ENCODE data around the gene OPCML.

DNA sequence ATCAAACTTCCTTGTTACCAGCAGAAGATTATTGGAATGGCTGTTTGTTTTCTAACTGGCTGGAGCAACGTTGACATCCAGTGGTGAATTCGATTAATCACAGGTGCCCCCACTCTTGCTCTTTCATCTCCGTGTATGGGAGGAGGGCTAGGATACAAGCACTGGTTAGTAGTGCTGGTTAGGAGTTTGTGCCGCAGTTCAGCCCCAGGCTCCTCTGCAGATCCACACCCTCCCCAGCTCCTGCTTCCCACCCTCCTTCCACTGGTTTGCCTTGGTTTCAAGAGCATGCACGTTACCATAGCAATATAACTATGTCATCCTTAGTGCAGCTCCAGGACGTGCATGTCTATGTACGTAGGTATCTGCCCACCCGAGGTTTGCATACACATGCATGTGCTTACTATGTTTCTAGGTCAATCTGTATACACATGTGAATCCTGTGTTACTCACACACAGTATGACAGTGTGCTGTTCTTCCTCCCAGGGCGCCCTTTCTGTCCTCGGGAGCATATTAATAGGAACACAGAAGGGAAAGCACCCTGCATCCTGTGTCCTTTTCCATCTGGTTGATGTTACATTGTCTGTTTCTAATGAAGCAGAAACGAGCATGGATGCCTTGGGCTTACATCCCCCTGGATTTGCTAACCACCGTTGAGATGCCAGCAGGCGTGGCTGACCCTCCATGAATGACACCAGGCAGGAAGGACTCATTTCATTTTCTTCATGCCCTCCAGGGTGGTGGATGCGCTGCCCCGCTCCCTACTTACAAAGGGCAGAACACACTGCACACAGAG, 539.3 kb downstream of the OPCML start:
- TF ChIP-seq ZNF70 (CRISPR knock-in tag; IDR thresholded peaks at IDR 0.05) (no peak), TCF4 (CRISPR knock-in tag; IDR thresholded peaks at IDR 0.05; ENCODE audit: borderline replicate concordance) (no peak), SNAI2 (CRISPR knock-in tag; IDR thresholded peaks at IDR 0.05) (no peak), RARB (CRISPR knock-in tag; IDR thresholded peaks at IDR 0.05) (no peak), PATZ1 (CRISPR knock-in tag; IDR thresholded peaks at IDR 0.05; ENCODE audit: borderline replicate concordance) (no peak), OSR1 (CRISPR knock-in tag; IDR thresholded peaks at IDR 0.05) (no peak), ZFP30 (CRISPR knock-in tag; IDR thresholded peaks at IDR 0.05) (no peak), CSDC2 (CRISPR knock-in tag; IDR thresholded peaks at IDR 0.05) (no peak), ZFP3 (CRISPR knock-in tag; IDR thresholded peaks at IDR 0.05) (no peak)
- TF ChIP-seq, protein P1, sequence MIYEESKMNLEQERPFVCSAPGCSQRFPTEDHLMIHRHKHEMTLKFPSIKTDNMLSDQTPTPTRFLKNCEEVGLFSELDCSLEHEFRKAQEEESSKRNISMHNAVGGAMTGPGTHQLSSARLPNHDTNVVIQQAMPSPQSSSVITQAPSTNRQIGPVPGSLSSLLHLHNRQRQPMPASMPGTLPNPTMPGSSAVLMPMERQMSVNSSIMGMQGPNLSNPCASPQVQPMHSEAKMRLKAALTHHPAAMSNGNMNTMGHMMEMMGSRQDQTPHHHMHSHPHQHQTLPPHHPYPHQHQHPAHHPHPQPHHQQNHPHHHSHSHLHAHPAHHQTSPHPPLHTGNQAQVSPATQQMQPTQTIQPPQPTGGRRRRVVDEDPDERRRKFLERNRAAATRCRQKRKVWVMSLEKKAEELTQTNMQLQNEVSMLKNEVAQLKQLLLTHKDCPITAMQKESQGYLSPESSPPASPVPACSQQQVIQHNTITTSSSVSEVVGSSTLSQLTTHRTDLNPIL (CRISPR knock-in tag; IDR thresholded peaks at IDR 0.05; ENCODE audit: low read depth): no peak

Measured in SK-N-SH treated with all-trans-retinoic acid at 6 μM for 48 hours (cell line).